Activated CD8-positive, alpha-beta memory T cell treated with anti-CD3 and anti-CD28 coated beads for 36 hours (primary cell): ENCODE data around the gene ARHGEF3. TPM values are rescaled to one million over a fixed set of nuclear protein-coding genes. Genes with fewer than 3 reads are reported as not detected.

Experiments
- CTCF ChIA-PET: fragments of 350-600 bp; sonication (Branson Sonifier 250); formaldehyde crosslinking; loops from one replicate; lab custom pipeline; 2021; ENCODE audit warnings: antibody characterized with exemption; lab: Charles Lee
- POLR2A ChIA-PET: fragments of 350-600 bp; sonication (Branson Sonifier 250); formaldehyde crosslinking; loops from one replicate; lab custom pipeline; 2021; ENCODE audit warnings: antibody characterized with exemption; lab: Charles Lee
- total RNA-seq, 2 experiments: library from RNA; stranded (reverse); gene quantifications; one replicate each; pipeline ENCODE4 v1.2.3, GENCODE V29; 2021

ARHGEF3 gene
- total RNA-seq, 2 experiments from 2014 or later, result 51.4 to 53.8 TPM

DNA sequence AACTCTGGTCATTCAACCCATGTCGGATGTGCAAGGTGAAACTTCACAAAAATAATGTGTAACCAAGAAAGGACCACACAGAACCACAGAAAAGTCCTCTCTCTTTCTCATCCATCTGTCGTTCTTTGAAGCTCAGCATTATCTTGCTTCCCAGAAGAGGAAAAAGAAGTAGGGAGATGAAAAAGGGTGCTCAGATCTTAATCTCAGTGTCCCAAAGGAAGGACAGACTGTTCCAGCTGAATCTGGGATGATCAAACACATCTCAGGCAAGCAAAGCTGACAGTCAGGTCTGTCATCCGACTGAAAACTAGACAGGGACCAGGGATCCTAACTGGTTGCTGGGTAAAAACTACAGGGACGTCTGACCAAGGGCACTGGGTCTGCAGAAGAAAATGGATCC is 16.2 kb downstream of the ARHGEF3 start:
- ChIA-PET POLR2A (interaction anchor here (1.3 kb wide), 1 partner anchor 11 kb away, joined by 5 read pairs; no protein-coding TSS in a partner anchor), CTCF (interaction anchor here (0.7 to 5.4 kb wide), 6 partner anchors 14 to 203 kb away, joined by 3 to 36 read pairs (median 3); partner anchors contain the start of gene ARHGEF3)

GRCh38 chr3:56784448-56785001 is 17.2 kb downstream of the ARHGEF3 start:
- ChIA-PET CTCF (interaction anchor here (0.6 to 5.4 kb wide), 4 partner anchors 8 to 118 kb away, joined by 3 to 36 read pairs (median 4); partner anchors contain the start of gene ARHGEF3), POLR2A (interaction anchor here (1.1 kb wide), 1 partner anchor 137 kb away, joined by 3 read pairs; no protein-coding TSS in a partner anchor)

DNA sequence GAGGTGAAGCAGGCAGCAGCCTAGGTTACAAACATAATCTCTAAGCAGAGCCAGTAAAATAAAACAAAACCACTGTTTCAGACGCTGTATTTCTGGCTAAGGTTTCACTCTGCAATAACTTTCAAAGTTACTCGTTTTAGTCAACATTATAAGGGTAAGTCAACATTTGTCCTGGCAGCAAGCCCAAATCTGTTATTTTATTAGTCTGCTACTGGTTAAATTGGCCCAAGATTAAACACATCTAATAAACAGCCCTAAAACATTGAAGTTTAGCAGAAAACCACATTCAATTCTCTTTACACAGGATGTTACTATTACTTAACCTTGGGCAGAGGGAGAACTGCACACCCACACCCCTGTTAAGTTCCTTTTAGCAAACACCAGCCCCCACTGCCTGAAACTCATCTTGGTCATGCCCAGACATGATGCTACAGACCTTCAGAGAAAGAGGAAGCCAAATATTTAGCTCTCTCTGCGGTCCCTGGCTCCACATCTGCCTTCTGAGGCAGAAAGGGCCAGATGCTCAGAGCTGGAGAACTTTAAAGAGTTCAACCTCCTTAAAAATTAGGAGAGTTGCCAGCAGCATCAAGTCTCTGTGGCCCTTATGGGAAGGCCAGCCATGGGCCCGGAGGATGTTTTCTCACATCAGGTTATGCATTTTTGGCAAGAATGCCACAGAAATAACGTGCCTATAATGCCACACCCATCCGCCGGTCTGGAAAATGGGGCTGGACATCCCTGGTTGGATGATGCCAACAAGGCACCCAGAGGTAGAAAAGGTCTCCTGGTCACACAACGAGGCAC is 17.9 kb downstream of the ARHGEF3 start:
- ChIA-PET CTCF (interaction anchor here (5.4 kb wide), 1 partner anchor 16 kb away, joined by 36 read pairs; the partner anchor contains the start of gene ARHGEF3), POLR2A (interaction anchor here (1.1 kb wide), 1 partner anchor 138 kb away, joined by 3 read pairs; no protein-coding TSS in a partner anchor)

GRCh38 chr3:56782906-56783305 is 18.8 kb downstream of the ARHGEF3 start:
- POLR2A ChIA-PET, result interaction anchor here (0.6 to 0.9 kb wide), 2 partner anchors 9 to 29 kb away, joined by 3 read pairs; no protein-coding TSS in a partner anchor
- CTCF ChIA-PET, result interaction anchor here (0.6 to 5.4 kb wide), 4 partner anchors 13 to 213 kb away, joined by 3 to 36 read pairs (median 5); partner anchors contain the start of gene ARHGEF3

DNA sequence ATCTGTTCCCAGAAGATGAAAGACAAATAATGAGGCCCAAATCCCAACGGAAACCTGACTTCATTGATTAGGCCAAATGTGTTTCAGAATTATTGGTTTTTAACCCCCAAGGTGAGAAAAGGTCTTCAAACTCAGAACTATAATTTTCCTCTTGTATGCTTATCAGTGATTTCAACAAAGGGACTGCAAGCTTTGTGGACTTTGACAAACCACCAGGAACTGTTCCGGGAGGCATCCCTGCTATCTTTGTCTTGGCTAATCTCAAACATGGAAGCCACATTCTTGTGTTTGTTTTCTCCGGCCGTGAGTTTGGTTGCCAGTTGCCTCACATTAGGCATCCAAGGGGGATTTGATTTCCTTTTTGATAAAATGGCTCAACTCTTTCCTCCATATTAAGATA is 19.5 kb downstream of the ARHGEF3 start:
- CTCF ChIA-PET, result interaction anchor here (0.9 to 5.4 kb wide), 3 partner anchors 13 to 23 kb away, joined by 3 to 36 read pairs (median 7); partner anchors contain the start of gene ARHGEF3
- POLR2A ChIA-PET, result no interaction called here

DNA sequence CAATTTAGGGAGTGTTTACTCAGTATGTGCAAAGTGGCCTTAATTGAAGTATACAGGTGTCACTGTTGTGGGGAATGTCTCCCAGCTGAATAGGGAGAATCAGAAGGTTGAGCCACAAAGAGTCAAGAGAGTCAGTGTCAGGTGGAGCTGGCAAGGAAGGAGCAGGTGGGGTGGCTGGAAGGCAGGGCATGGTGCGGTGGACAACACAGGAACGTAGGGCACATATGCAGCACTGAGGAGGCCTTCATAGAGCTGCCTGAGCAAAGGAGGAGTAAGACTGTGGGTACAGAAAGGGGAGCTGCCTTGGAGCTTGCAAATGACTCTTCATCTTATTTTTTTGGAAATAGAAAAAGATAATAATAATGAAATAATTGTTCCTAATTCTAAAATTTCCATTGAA is 20.0 kb downstream of the ARHGEF3 start:
- ChIA-PET CTCF (interaction anchor here (0.5 to 5.4 kb wide), 3 partner anchors 18 to 40 kb away, joined by 3 to 36 read pairs (median 7); partner anchors contain the start of gene ARHGEF3), POLR2A (no interaction called here)

GRCh38 chr3:56780936-56781335 is 20.8 kb downstream of the ARHGEF3 start:
- POLR2A ChIA-PET, result no interaction called here
- CTCF ChIA-PET, result interaction anchor here (3.0 kb wide), 1 partner anchor 19 kb away, joined by 14 read pairs; no protein-coding TSS in a partner anchor

GRCh38 chr3:56778893-56779292 is 22.9 kb downstream of the ARHGEF3 start:
- POLR2A ChIA-PET, result interaction anchor here (1.1 kb wide), 1 partner anchor 18 kb away, joined by 3 read pairs; no protein-coding TSS in a partner anchor
- CTCF ChIA-PET, result interaction anchor here (1.3 to 3.0 kb wide), 2 partner anchors 10 to 21 kb away, joined by 4 to 14 read pairs; no protein-coding TSS in a partner anchor

DNA sequence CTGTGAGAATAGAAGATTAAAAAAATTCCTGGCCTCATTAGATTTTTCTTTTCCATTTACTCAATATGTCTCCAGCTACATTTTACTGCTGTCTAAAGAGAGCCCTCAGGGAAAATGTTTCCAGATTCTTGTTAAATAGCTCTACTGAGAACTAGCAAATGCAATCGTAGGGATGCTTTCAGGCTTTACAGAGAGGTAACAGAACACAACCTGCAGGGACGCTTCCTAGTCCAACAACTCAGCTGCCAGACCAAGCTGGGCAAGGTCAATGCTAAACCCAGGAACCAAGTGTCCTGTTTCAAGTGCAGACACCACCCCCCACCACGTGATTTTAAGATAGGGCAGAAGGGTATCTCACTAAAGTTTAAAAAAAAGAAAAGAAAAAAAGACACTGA is 25.2 kb downstream of the ARHGEF3 start:
- POLR2A ChIA-PET, result interaction anchor here (0.6 to 1.0 kb wide), 2 partner anchors 21 to 913 kb away, joined by 3 read pairs; no protein-coding TSS in a partner anchor
- CTCF ChIA-PET, result no interaction called here

DNA sequence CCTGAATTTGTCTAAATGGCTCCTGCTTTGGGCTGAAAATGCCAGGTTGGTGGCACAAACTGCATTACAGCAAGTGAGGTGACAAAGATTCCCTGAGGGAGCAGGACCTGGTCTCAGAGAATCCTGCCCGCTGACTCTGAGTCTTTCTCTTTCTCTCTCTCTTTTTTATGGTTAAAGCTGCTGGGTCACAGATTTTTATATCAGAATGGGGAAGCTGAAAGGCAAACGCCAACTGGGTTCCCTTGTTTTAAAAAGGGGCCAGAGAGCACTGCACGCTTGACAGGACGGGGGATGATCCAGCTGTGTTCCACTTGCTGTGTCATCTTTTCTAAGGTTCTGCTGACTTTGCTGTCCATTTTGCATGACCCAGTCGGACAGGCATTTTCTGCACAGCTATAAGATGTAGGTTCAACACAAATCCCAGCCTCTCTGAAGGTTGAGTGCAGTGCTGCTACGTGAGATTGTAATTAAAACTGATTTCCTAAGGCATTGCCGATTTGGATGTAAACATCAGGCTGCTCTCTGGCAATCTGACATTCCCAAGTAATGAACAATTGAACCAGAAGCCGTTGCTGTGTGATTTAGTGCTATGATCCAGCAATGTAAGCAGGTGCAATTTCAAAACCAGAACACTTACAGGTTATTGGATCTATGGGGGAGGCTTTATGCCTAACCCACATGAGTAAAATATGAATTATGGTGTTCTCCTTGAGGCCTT is 25.8 kb downstream of the ARHGEF3 start:
- ChIA-PET CTCF (interaction anchor here (1.3 to 1.6 kb wide), 2 partner anchors 11 to 23 kb away, joined by 3 to 6 read pairs; no protein-coding TSS in a partner anchor), POLR2A (interaction anchor here (0.6 to 1.0 kb wide), 2 partner anchors 22 to 913 kb away, joined by 3 read pairs; no protein-coding TSS in a partner anchor)

DNA sequence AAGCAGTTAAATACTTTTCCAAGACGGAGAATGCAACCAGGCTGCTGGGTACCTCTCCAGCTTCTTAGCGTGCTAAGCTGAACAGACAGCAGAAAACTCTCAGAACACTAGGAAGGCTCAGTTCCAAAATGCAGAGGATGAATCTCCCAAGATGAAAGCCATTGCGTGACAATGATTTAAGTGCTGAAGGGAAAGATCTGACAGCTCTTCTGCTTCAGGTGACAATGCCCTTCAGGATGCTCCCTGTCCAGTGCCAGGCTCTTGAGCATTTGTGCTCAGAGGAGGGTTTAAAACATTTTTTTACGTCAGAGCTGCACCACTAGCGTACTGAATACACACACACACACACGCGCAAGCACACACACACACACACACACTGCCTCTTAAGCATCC is 26.3 kb downstream of the ARHGEF3 start:
- ChIA-PET POLR2A (interaction anchor here (1.0 to 1.1 kb wide), 2 partner anchors 22 to 25 kb away, joined by 3 read pairs; no protein-coding TSS in a partner anchor), CTCF (interaction anchor here (1.3 to 1.6 kb wide), 2 partner anchors 11 to 23 kb away, joined by 3 to 6 read pairs; no protein-coding TSS in a partner anchor)

- ChIA-PET POLR2A (no interaction called here), CTCF (no interaction called here)
Observed at GRCh38 chr3:56773986-56774385, 27.8 kb downstream of the ARHGEF3 start.

GRCh38 chr3:56772952-56773938 is 28.5 kb downstream of the ARHGEF3 start:
- POLR2A ChIA-PET, result no interaction called here
- CTCF ChIA-PET, result interaction anchor here (1.4 kb wide), 1 partner anchor 27 kb away, joined by 4 read pairs; no protein-coding TSS in a partner anchor

DNA sequence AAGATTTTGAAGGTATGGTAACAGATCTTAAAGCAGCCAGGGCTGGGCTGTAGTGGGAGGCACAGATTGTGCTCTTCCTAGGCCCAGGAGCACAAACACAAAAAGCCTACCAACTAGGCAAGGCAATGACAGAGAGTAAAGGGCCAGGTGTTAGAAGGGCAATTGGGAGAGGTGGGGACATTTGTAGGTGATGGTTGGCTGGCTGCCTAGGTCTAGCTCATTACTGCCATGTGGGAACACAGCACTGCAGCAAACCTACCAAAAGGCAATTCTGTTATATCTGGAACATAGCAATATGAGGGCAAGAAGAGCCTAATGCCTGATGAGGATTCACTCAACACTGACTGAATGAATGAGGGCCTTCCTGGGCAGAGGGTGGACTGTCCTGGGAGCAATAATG is 30.4 kb downstream of the ARHGEF3 start:
- POLR2A ChIA-PET, result interaction anchor here (1.1 kb wide), 1 partner anchor 17 kb away, joined by 3 read pairs; no protein-coding TSS in a partner anchor
- CTCF ChIA-PET, result interaction anchor here (0.7 kb wide), 1 partner anchor 8 kb away, joined by 3 read pairs; no protein-coding TSS in a partner anchor

DNA sequence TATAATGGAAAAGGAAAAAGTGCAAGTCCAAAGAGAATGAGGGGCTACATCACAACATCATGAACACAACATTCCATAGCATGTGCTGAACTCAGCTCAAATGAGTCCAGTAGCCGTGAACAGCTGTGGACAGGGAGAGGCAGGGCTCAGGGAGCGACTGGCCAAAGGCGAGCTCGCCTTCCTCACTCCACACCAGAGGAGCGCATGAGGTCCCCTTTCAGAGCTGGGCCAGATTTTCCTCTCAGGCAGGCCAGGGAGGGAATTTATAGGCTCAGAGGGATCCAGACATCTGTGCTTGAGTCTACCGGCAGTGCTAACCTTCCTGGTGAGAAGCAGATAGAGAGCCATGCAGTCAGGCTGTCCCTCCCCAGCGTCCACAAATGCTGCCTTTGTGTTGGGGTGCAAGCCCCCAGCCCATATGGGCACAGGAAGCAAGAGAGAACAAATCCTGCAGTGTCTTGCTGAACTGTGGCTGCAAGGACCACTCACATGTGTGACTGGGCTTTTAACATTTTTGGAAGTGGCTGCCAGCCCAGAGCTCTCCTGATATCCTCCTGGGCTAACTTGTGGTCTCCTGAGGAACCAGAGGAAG is 32.5 kb downstream of the ARHGEF3 start:
- ChIA-PET CTCF (interaction anchor here (1.2 to 1.9 kb wide), 3 partner anchors 13 to 220 kb away, joined by 3 to 6 read pairs (median 3); no protein-coding TSS in a partner anchor), POLR2A (no interaction called here)

DNA sequence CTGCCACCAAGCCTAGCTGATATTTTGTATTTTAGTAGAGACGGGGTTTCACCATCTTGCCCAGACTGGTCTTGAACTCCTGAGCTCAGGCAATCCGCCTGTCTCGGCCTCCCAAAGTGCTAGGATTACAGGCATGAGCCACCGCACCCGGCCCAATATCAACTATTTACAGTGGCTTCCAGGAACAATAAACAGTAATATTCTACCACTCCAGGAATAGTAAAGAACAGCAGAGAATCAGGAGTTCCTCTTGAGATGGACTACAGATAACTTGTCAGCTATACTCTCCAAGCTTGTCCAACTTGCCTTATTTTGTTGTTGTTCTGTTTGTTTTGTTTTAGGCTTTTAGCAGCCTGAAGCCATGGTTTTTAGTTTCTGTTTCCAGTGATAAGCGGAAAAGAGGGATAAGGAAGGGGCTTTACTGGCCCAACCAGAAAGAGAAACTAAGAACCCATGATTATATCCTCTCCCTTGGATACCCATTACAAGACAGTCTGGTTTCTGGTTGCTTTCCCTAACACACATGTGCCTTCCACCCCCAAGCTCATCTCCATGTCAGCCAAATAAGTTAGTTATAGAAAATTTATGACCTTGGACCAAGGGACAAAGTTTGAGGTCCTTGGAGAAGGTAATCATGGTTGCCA is 36.7 kb downstream of the ARHGEF3 start:
- CTCF ChIA-PET, result interaction anchor here (0.9 to 1.1 kb wide), 3 partner anchors 17 to 157 kb away, joined by 3 read pairs; no protein-coding TSS in a partner anchor

More for the DNA sequence above, 36.7 kb downstream of the ARHGEF3 start:
- POLR2A ChIA-PET, result no interaction called here
